NT2/D1 (cell line): ENCODE results near the gene TRIAP1.
"Not testable (repeated sequence)": the region's sequence is repeated elsewhere in the genome, so short reads cannot be mapped to it uniquely, and the experiment has no call there.

ENCODE experiments used
- SUZ12 ChIP-seq: IDR thresholded peaks from 2 replicates; pipeline ENCODE4 v1.6.1; 2011; ENCODE audit not compliant: insufficient read length, insufficient read depth; ENCODE audit errors: extremely low read depth
- ZNF274 ChIP-seq: IDR thresholded peaks from 2 replicates; pipeline ENCODE4 v1.6.1; 2011; ENCODE audit warnings: mild to moderate bottlenecking, low read depth, low read length

GRCh38 chr12:120446844-120447178 lies 627 bp upstream of the TRIAP1 start:
- TF ChIP-seq ZNF274, SUZ12: not testable (repeated sequence)
